ENCODE data around the gene MEX3D. TPM values are rescaled to one million over a fixed set of nuclear protein-coding genes. Genes with fewer than 3 reads are reported as not detected.
A peak's percentile ranks its signal among the peaks of the same experiment; 100 is the strongest.

MEX3D gene
- total RNA-seq, 1 donor from 2014 or later = 21.4 TPM

- Histone ChIP-seq H3K4me1 (peaks cover 10% of the 10 kb centered on the region), H3K27ac (no peak overlapping the region), H3K9me3 (no peaks in the 10 kb centered on the region), H3K4me3 (no peak overlapping the region), H3K27me3 (no peaks in the 10 kb centered on the region), H3K36me3 (peaks cover 0 to 38% of the 10 kb centered on the region in 2 donors)
- no peak for DNase-seq (ENCODE audit: extremely low spot score in 2 of 2)
- no peak for TF ChIP-seq POLR2AphosphoS5 (IDR thresholded peaks at IDR 0.05; ENCODE audit: insufficient read depth in 1 of 2, low read depth in 1 of 2)
- intact Hi-C loops (cut with DNase I) = no loop called here
Observed at GRCh38 chr19:1609680-1610474, 41.8 kb upstream of the MEX3D start.

- Histone ChIP-seq H3K27ac (no peak overlapping the region), H3K4me3 (no peak overlapping the region), H3K9me3 (no peaks in the 10 kb centered on the region), H3K4me1 (peaks cover 18% of the 10 kb centered on the region), H3K27me3 (no peaks in the 10 kb centered on the region), H3K36me3 (peaks cover 0 to 30% of the 10 kb centered on the region in 2 donors)
- no peak for DNase-seq (ENCODE audit: extremely low spot score in 2 of 2)
- intact Hi-C loops (cut with DNase I) = no loop called here
- TF ChIP-seq CTCF (IDR thresholded peaks at IDR 0.05) = no peak
- TF ChIP-seq POLR2A (IDR thresholded peaks at IDR 0.05) = no peak
- TF ChIP-seq POLR2AphosphoS5 (IDR thresholded peaks at IDR 0.05; ENCODE audit: insufficient read depth in 1 of 2, low read depth in 1 of 2) = no peak
Observed at GRCh38 chr19:1609103-1609396, 40.9 kb upstream of the MEX3D start.

- peaks cover 0 to 26% of the 10 kb centered on the region in 2 donors for H3K36me3 ChIP-seq
- no peaks in the 10 kb centered on the region for H3K9me3 ChIP-seq
- peaks cover 23% of the 10 kb centered on the region for H3K4me1 ChIP-seq
- TF ChIP-seq CTCF (IDR thresholded peaks at IDR 0.05) = no peak
- no peak for TF ChIP-seq POLR2A (IDR thresholded peaks at IDR 0.05)
- TF ChIP-seq POLR2AphosphoS5 (IDR thresholded peaks at IDR 0.05; ENCODE audit: insufficient read depth in 1 of 2, low read depth in 1 of 2) = no peak
- intact Hi-C loops (cut with DNase I) = no loop called here
- no peak overlapping the region for H3K4me3 ChIP-seq
- no peak for DNase-seq (ENCODE audit: extremely low spot score in 2 of 2)
- H3K27me3 ChIP-seq = no peaks in the 10 kb centered on the region
- H3K27ac ChIP-seq = no peak overlapping the region
Observed at GRCh38 chr19:1608359-1609102, 40.4 kb upstream of the MEX3D start.

- peak overlapping the region; percentile 75 for H3K27ac ChIP-seq
- no peak for TF ChIP-seq CTCF (IDR thresholded peaks at IDR 0.05)
- no peak for TF ChIP-seq POLR2AphosphoS5 (IDR thresholded peaks at IDR 0.05; ENCODE audit: insufficient read depth in 1 of 2, low read depth in 1 of 2)
- no peak for TF ChIP-seq POLR2A (IDR thresholded peaks at IDR 0.05)
- no peak for DNase-seq (ENCODE audit: extremely low spot score in 2 of 2)
- peaks cover 0 to 9% of the 10 kb centered on the region in 2 donors for H3K36me3 ChIP-seq
- no peaks in the 10 kb centered on the region for H3K27me3 ChIP-seq
- peaks cover 40% of the 10 kb centered on the region for H3K4me1 ChIP-seq
- intact Hi-C loops (cut with DNase I) = loop anchor here (2.0 kb wide), 1 partner anchor 47 kb away; the partner anchor contains the start of gene TCF3
- no peaks in the 10 kb centered on the region for H3K9me3 ChIP-seq
- H3K4me3 ChIP-seq = peak overlapping the region; percentile 75 to 99
Observed at GRCh38 chr19:1606138-1606651, 38.1 kb upstream of the MEX3D start.

GRCh38 chr19:1605236-1606137 is 37.4 kb upstream of the MEX3D start, which contains the start of gene UQCR11:
UQCR11 (minus strand) TSS chr19:1605462; CDS start chr19:1605409, 53 bp downstream.
- DNase-seq (ENCODE audit: extremely low spot score in 2 of 2) = peak in 1 of 2 donors; percentile 97
- intact Hi-C loops (cut with DNase I) = loop anchor here (2.0 kb wide), 1 partner anchor 47 kb away; the partner anchor contains the start of gene TCF3
- TF ChIP-seq POLR2A (IDR thresholded peaks at IDR 0.05) = no peak
- peak; percentile 70 to 72 for TF ChIP-seq POLR2AphosphoS5 (IDR thresholded peaks at IDR 0.05; ENCODE audit: insufficient read depth in 1 of 2, low read depth in 1 of 2)
- peak in 2 of 3 experiments; percentile 34 to 48 for TF ChIP-seq CTCF (IDR thresholded peaks at IDR 0.05)
- Histone ChIP-seq H3K27ac (peak within 1 kb of the TSS; percentile 83), H3K4me3 (peak within 1 kb of the TSS; percentile 75 to 99), H3K4me1 (peaks cover 40% of the 10 kb centered on the region), H3K36me3 (peaks cover 0 to 5% of the 10 kb centered on the region in 2 donors), H3K9me3 (no peaks in the 10 kb centered on the region), H3K27me3 (no peaks in the 10 kb centered on the region)

All from vagina (tissue), 2 donors.